Esophagus muscularis mucosa (tissue), 4 donors: ENCODE measurements around the gene ZSWIM5. TPM values are rescaled to one million over a fixed set of nuclear protein-coding genes. Genes with fewer than 3 reads are reported as not detected.
A peak's percentile ranks its signal among the peaks of the same experiment; 100 is the strongest.

Source experiments
- DNase-seq: peaks from one replicate; pipeline ENCODE4 v3.0.0-alpha.2; 2017; ENCODE audit errors: extremely low spot score
- H3K27ac ChIP-seq, 4 donors: fragments of 200-600 bp; sonication (generic); replicated peaks in 1 of 4; 1 replicate in 3 of 4; 2 replicates in 1 of 4; pipeline ENCODE4 v1.5.1; 2016 to 2019; ENCODE audit warnings: mild to moderate bottlenecking in 1 of 4
- H3K27me3 ChIP-seq, 4 donors: fragments of 200-600 bp; sonication (generic); one replicate each; pipeline versions ENCODE4 v1.5.1 to v1.6.0; 2016 to 2019
- H3K36me3 ChIP-seq, 4 donors: fragments of 200-600 bp; sonication (generic); one replicate each; pipeline ENCODE4 v1.5.1; 2016 to 2019
- H3K4me1 ChIP-seq, 4 donors: fragments of 200-600 bp; sonication (generic); one replicate each; pipeline ENCODE4 v1.5.1; 2016 to 2019
- H3K4me3 ChIP-seq, 4 donors: fragments of 200-600 bp; sonication (generic); 1 replicate in 2 of 4; 2 replicates in 2 of 4; pipeline ENCODE4 v1.5.1; 2016 to 2019; ENCODE audit warnings: mild to moderate bottlenecking in 4 of 4, moderate library complexity in 1 of 4
- H3K9me3 ChIP-seq, 4 donors: fragments of 200-600 bp; sonication (generic); 1 replicate in 3 of 4; 2 replicates in 1 of 4; pipeline ENCODE4 v1.5.1; 2016 to 2019
- CTCF ChIP-seq, 3 experiments: fragments of 200-600 bp in 2 of 3; fragments of 450-650 bp in 1 of 3; sonication (generic) in 2 of 3; IDR thresholded peaks; one replicate each; pipeline ENCODE4 v1.5.1; 2017 to 2019; ENCODE audit warnings: antibody characterized with exemption in 3 of 3, mild to moderate bottlenecking in 2 of 3, moderate library complexity in 1 of 3
- EP300 ChIP-seq: sonication (generic); formaldehyde crosslinking; IDR thresholded peaks from one replicate; pipeline ENCODE4 v1.6.1; 2017; ENCODE audit warnings: antibody characterized with exemption
- POLR2A ChIP-seq: fragments of 450-650 bp; IDR thresholded peaks from one replicate; pipeline ENCODE4 v1.6.1; 2017; ENCODE audit warnings: antibody characterized with exemption, moderate library complexity, mild to moderate bottlenecking, low read depth
- POLR2AphosphoS5 ChIP-seq, 2 donors: sonication (generic); formaldehyde crosslinking; IDR thresholded peaks; one replicate each; pipeline ENCODE4 v1.6.1; 2017; ENCODE audit warnings: antibody characterized with exemption in 2 of 2
- WGBS: methylation state at CpG from one replicate; pipeline ENCODE4 v1.1.5; 2018; 5-methylcytosine and 5-hydroxymethylcytosine counted together
- intact Hi-C: fragments of 100-400 bp; cut with DNase I; formaldehyde crosslinking; loops from one replicate; pipeline ENCODE4 v1.15.1; 2023
- total RNA-seq, 4 donors: library from RNA; depleted of rRNA; stranded (reverse); fragments of >200 nt; gene quantifications; one replicate each; pipeline versions ENCODE4 v1.1.0 to v1.2.1, GENCODE V29; 2016

The ZSWIM5 gene
- total RNA-seq, 4 donors from 2014 or later: 3.3 to 6.2 (median 5.3) TPM

DNA sequence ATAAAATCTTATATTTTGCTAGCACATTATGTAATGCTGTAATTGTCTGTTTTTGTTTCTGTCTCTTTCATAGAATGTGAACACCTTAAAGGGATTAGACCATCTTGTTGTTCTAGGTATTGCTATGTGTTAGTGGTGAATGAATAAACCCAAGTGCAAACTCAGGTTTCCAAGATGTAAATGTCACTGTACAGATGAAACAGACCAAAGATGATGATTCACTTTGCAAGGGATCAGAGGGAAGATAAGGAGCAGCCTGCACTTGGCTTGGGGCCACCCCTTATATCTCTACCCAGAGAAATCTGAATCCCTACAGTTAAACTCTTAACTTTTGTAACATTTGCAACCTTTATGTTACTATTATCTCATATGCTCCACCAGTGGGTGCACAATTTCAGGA is 168.9 kb downstream of the ZSWIM5 start:
- TF ChIP-seq POLR2A (no peak), EP300 (no peak)
- peaks cover 0 to 60% (median 16%) of the 10 kb centered on the region in 4 donors for H3K36me3 ChIP-seq

DNA sequence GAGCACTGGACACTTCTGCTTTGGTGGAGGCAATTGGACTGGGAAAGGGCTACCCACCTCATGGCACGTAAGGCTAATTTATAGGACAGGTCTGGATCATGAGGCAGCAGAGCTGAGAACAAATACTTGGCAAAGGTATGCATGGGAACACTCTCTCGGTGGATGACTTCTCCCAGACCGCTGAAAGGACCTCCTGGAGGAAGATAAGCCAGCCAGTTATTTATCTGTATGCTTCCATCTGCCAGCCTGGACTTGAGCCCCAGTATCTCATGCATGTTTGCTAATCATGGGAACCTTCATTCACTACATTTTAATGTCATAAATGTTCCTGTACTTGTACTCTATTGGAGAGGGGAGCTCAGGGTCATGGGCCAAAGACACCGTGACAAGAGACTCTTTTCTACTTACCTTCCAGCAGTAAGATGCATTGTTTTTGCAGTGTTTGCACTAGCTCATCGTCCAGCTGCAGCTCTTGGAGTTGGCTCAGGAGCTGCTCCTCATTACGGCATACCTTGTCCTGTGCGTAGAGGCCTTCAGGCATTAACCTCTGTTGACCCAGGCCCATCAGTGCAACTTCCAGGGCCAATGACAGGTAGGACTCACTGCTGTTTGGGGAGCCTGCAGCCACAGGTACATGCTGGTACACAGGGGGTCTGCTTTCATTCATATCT is 170.6 kb downstream of the ZSWIM5 start:
- WGBS: 90% methylated on average over 7 of the region's 7 CpGs
- H3K4me3 ChIP-seq: no peak overlapping the region
- intact Hi-C loops: no loop called here
- no peak overlapping the region for H3K27ac ChIP-seq
- no peaks in the 10 kb centered on the region for H3K9me3 ChIP-seq
- peak; percentile 72 for DNase-seq
- H3K27me3 ChIP-seq: no peaks in the 10 kb centered on the region
- TF ChIP-seq CTCF (IDR thresholded peaks at IDR 0.05) (no peak), POLR2AphosphoS5 (IDR thresholded peaks at IDR 0.05) (no peak), POLR2A (no peak), EP300 (no peak)
- H3K4me1 ChIP-seq: no peaks in the 10 kb centered on the region
- peaks cover 0 to 50% (median 11%) of the 10 kb centered on the region in 4 donors for H3K36me3 ChIP-seq

More for the DNA sequence above, 168.9 kb downstream of the ZSWIM5 start:
- Histone ChIP-seq H3K27me3 (no peaks in the 10 kb centered on the region), H3K4me1 (no peaks in the 10 kb centered on the region), H3K9me3 (no peaks in the 10 kb centered on the region), H3K4me3 (no peak overlapping the region), H3K27ac (no peak overlapping the region)
- peak; percentile 8 for DNase-seq
- intact Hi-C loops: no loop called here

- intact Hi-C loops: no loop called here
- H3K36me3 ChIP-seq: peaks cover 0 to 39% (median 11%) of the 10 kb centered on the region in 4 donors
- no peaks in the 10 kb centered on the region for H3K27me3 ChIP-seq
- H3K9me3 ChIP-seq: no peaks in the 10 kb centered on the region
- H3K27ac ChIP-seq: no peak overlapping the region
- TF ChIP-seq CTCF (IDR thresholded peaks at IDR 0.05): no peak
- TF ChIP-seq POLR2A: no peak
- 100% methylated on average over 1 of the region's 1 CpG for WGBS
- no peak overlapping the region for H3K4me3 ChIP-seq
- peak; percentile 0 for DNase-seq
- no peaks in the 10 kb centered on the region for H3K4me1 ChIP-seq
Observed at GRCh38 chr1:45033356-45033755, 173.0 kb downstream of the ZSWIM5 start.

- Histone ChIP-seq H3K27me3 (no peaks in the 10 kb centered on the region), H3K36me3 (peaks cover 0 to 39% (median 11%) of the 10 kb centered on the region in 4 donors), H3K4me1 (no peaks in the 10 kb centered on the region), H3K27ac (no peak overlapping the region), H3K9me3 (no peaks in the 10 kb centered on the region), H3K4me3 (no peak overlapping the region)
- intact Hi-C loops: no loop called here
- DNase-seq: peak; percentile 3
- TF ChIP-seq EP300 (no peak), POLR2A (no peak), POLR2AphosphoS5 (IDR thresholded peaks at IDR 0.05) (no peak)
- 90% methylated on average over 2 of the region's 2 CpGs for WGBS
Observed at GRCh38 chr1:45032837-45033236, 173.6 kb downstream of the ZSWIM5 start.

GRCh38 chr1:45026446-45026845 is 180.0 kb downstream of the ZSWIM5 start:
- no peaks in the 10 kb centered on the region for H3K9me3 ChIP-seq
- no peak overlapping the region for H3K4me3 ChIP-seq
- DNase-seq: no peak
- H3K4me1 ChIP-seq: no peaks in the 10 kb centered on the region
- no peaks in the 10 kb centered on the region for H3K27me3 ChIP-seq
- intact Hi-C loops: no loop called here
- H3K27ac ChIP-seq: no peak overlapping the region
- H3K36me3 ChIP-seq: no peaks in the 10 kb centered on the region
- 96% methylated on average over 1 of the region's 1 CpG for WGBS
- TF ChIP-seq EP300 (no peak), CTCF (IDR thresholded peaks at IDR 0.05) (no peak), POLR2AphosphoS5 (IDR thresholded peaks at IDR 0.05) (no peak), POLR2A (no peak)

DNA sequence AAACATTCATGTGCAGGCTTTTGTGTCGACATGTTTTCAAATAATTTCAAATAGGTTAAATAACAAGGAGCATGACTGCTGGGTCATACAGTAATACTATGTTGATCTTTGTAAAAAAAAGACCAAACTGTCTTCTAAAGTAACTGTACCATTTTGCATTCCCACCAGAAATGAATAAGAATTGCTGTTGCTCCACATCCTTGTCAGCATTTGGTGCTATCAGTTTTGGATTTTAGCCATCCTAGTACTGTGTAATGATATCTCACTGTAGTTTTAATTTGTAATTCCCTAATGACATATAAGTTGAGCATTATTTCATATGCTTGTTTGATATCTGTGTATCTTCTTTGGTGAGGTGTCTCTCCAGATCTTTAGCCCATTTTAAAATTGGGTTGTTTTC is 182.7 kb downstream of the ZSWIM5 start:
- Histone ChIP-seq H3K27ac (no peak overlapping the region), H3K9me3 (no peaks in the 10 kb centered on the region), H3K4me3 (no peak overlapping the region), H3K27me3 (no peaks in the 10 kb centered on the region), H3K36me3 (no peaks in the 10 kb centered on the region), H3K4me1 (peaks cover 0 to under 1% (median 0%) of the 10 kb centered on the region in 4 donors)
- no peak for DNase-seq
- TF ChIP-seq POLR2AphosphoS5 (IDR thresholded peaks at IDR 0.05): no peak
- no peak for TF ChIP-seq CTCF (IDR thresholded peaks at IDR 0.05)
- no peak for TF ChIP-seq POLR2A
- intact Hi-C loops: no loop called here
- 91% methylated on average over 1 of the region's 1 CpG for WGBS
